ENCODE measurements around the gene FPR1.
"Not testable (repeated sequence)": the region's sequence is repeated elsewhere in the genome, so short reads cannot be mapped to it uniquely, and the experiment has no call there.

The FPR1 gene

GRCh38 chr19:51750400-51751094, 1.1 kb downstream of the FPR1 start:
- Histone ChIP-seq H3K4me1 (ENCODE audit: control insufficient read depth in 1 of 2, insufficient read depth in 2 of 2, low read length in 2 of 2) (no peaks in the 10 kb centered on the region), H3K27ac (ENCODE audit: low read length) (peak overlapping the region; percentile 60), H3K27me3 (ENCODE audit: low read depth, low read length) (no peaks in the 10 kb centered on the region), H3K9me3 (ENCODE audit: control insufficient read depth in 1 of 2, low read length in 2 of 2) (no peaks in the 10 kb centered on the region), H3K36me3 (ENCODE audit: control insufficient read depth in 1 of 2, insufficient read depth in 2 of 2, low read length in 2 of 2) (no peaks in the 10 kb centered on the region), H3K4me3 (ENCODE audit: low read depth in 1 of 2, low read length in 2 of 2) (peak overlapping the region; percentile 7 to 27)

- Histone ChIP-seq H3K9me3 (ENCODE audit: control insufficient read depth in 1 of 2, low read length in 2 of 2) (no peaks in the 10 kb centered on the region), H3K27me3 (ENCODE audit: low read depth, low read length) (no peaks in the 10 kb centered on the region), H3K27ac (ENCODE audit: low read length) (no peak overlapping the region), H3K4me1 (ENCODE audit: control insufficient read depth in 1 of 2, insufficient read depth in 2 of 2, low read length in 2 of 2) (no peaks in the 10 kb centered on the region), H3K36me3 (ENCODE audit: control insufficient read depth in 1 of 2, insufficient read depth in 2 of 2, low read length in 2 of 2) (no peaks in the 10 kb centered on the region), H3K4me3 (ENCODE audit: low read depth in 1 of 2, low read length in 2 of 2) (peak overlapping the region in 1 of 2 donors; percentile 22)
These were observed 1.7 kb downstream of the FPR1 start for GRCh38 chr19:51749979-51750378.

DNA sequence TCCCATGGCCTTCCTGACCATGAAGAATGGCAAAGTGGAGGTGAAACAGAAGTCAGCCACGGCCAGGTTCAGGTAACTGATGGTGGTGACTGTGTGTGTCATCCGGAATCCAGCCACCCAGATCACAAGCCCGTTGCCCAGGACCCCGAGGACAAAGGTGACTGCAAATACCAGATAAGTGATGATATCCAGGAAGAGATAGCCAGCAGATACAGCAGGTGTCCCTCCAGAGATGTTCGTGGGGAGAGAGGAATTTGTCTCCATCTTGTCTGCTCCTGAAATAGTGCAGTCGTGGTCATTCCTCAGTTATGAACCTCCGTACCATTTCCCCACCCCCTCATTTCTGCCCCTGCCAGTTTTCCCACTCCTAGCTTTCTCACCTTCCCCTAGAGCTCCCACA, 4.9 kb downstream of the FPR1 start:
- peaks cover 0 to 3% of the 10 kb centered on the region in 2 donors for H3K36me3 ChIP-seq (ENCODE audit: control insufficient read depth in 1 of 2, insufficient read depth in 2 of 2, low read length in 2 of 2)
- no peak overlapping the region for H3K27ac ChIP-seq (ENCODE audit: low read length)
- H3K4me3 ChIP-seq (ENCODE audit: low read depth in 1 of 2, low read length in 2 of 2) = no peak overlapping the region
- no peaks in the 10 kb centered on the region for H3K4me1 ChIP-seq (ENCODE audit: control insufficient read depth in 1 of 2, insufficient read depth in 2 of 2, low read length in 2 of 2)
- no peaks in the 10 kb centered on the region for H3K9me3 ChIP-seq (ENCODE audit: control insufficient read depth in 1 of 2, low read length in 2 of 2)
- no peaks in the 10 kb centered on the region for H3K27me3 ChIP-seq (ENCODE audit: low read depth, low read length)

- no peaks in the 10 kb centered on the region for H3K9me3 ChIP-seq (ENCODE audit: control insufficient read depth in 1 of 2, low read length in 2 of 2)
- no peaks in the 10 kb centered on the region for H3K27me3 ChIP-seq (ENCODE audit: low read depth, low read length)
- no peaks in the 10 kb centered on the region for H3K4me1 ChIP-seq (ENCODE audit: control insufficient read depth in 1 of 2, insufficient read depth in 2 of 2, low read length in 2 of 2)
- peaks cover 0 to 3% of the 10 kb centered on the region in 2 donors for H3K36me3 ChIP-seq (ENCODE audit: control insufficient read depth in 1 of 2, insufficient read depth in 2 of 2, low read length in 2 of 2)
- no peak overlapping the region for H3K27ac ChIP-seq (ENCODE audit: low read length)
- H3K4me3 ChIP-seq (ENCODE audit: low read depth in 1 of 2, low read length in 2 of 2) = no peak overlapping the region
These were observed 8.3 kb downstream of the FPR1 start for GRCh38 chr19:51743405-51743804.

DNA sequence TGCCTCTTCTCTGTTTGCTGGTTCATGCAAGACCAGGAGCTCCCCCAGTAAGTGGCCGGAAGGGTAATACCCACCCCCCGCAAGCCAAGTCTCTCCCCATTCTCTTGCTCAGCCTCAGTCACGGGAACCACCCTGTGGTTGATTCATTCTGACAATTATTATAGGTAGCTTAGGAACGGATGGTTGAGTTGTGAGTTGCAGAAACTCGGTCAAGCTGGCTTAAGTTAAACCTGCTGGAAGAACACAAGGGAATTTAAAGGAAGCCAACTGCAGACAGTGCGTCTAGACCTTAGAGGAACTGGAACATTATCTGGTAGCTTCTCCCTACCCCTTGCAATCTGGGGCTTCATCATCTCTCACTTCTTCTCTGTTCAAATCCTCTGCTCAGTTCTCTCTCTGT, 8.9 kb downstream of the FPR1 start:
- Histone ChIP-seq H3K4me1 (ENCODE audit: control insufficient read depth in 1 of 2, insufficient read depth in 2 of 2, low read length in 2 of 2) (no peaks in the 10 kb centered on the region), H3K4me3 (ENCODE audit: low read depth in 1 of 2, low read length in 2 of 2) (no peak overlapping the region), H3K36me3 (ENCODE audit: control insufficient read depth in 1 of 2, insufficient read depth in 2 of 2, low read length in 2 of 2) (peaks cover 0 to 3% of the 10 kb centered on the region in 2 donors), H3K27me3 (ENCODE audit: low read depth, low read length) (no peaks in the 10 kb centered on the region), H3K27ac (ENCODE audit: low read length) (no peak overlapping the region), H3K9me3 (ENCODE audit: control insufficient read depth in 1 of 2, low read length in 2 of 2) (no peaks in the 10 kb centered on the region)

DNA sequence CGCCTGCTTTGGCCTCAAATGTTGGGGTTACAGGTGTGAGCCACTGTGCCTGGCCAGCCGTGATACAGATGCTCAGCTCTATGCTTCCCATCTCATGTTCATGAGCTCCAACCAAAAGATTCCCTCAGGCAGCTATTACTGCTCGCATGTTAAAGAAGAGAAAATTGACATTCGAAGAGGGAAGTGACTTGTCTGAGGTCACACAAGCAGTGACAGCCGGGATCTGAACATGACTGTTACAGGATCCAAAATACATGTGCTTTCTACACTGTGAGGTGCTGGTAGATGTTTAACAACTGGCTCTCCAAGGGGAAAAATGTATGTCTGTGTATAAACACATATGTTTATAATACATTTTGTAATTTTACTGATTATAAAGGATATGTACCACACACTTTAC, 11.3 kb downstream of the FPR1 start:
- no peaks in the 10 kb centered on the region for H3K27me3 ChIP-seq (ENCODE audit: low read depth, low read length)

GRCh38 chr19:51739466-51740213, 12.0 kb downstream of the FPR1 start:
- H3K4me3 ChIP-seq (ENCODE audit: low read depth in 1 of 2, low read length in 2 of 2) = no peak overlapping the region

More for the DNA sequence above, 11.3 kb downstream of the FPR1 start:
- no peak overlapping the region for H3K4me3 ChIP-seq (ENCODE audit: low read depth in 1 of 2, low read length in 2 of 2)
- H3K36me3 ChIP-seq (ENCODE audit: control insufficient read depth in 1 of 2, insufficient read depth in 2 of 2, low read length in 2 of 2) = peaks cover 0 to 3% of the 10 kb centered on the region in 2 donors
- no peak overlapping the region for H3K27ac ChIP-seq (ENCODE audit: low read length)
- no peaks in the 10 kb centered on the region for H3K4me1 ChIP-seq (ENCODE audit: control insufficient read depth in 1 of 2, insufficient read depth in 2 of 2, low read length in 2 of 2)
- H3K9me3 ChIP-seq (ENCODE audit: control insufficient read depth in 1 of 2, low read length in 2 of 2) = no peaks in the 10 kb centered on the region

DNA sequence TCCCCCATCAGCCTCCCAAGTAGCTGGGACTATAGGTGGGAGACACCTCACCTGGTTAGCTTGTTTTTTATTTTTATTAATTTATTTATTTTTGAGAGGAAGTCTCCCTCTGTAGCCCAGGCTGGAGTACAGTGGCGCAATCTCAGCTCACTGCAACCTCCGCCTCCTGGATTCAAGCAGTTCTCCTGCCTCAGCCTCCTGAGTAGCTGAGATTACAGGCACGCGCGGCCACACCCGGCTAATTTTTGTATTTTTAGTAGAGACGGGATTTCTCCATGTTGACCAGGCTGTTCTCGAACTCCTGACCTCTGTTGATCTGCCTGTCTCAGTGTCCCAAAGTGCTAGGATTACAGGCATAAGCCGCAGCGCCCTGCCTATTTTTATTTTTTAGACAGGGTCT, 13.2 kb downstream of the FPR1 start:
- H3K4me3 ChIP-seq (ENCODE audit: low read depth in 1 of 2, low read length in 2 of 2); H3K27ac ChIP-seq (ENCODE audit: low read length); H3K27me3 ChIP-seq (ENCODE audit: low read depth, low read length); H3K9me3 ChIP-seq (ENCODE audit: control insufficient read depth in 1 of 2, low read length in 2 of 2); H3K4me1 ChIP-seq (ENCODE audit: control insufficient read depth in 1 of 2, insufficient read depth in 2 of 2, low read length in 2 of 2); H3K36me3 ChIP-seq (ENCODE audit: control insufficient read depth in 1 of 2, insufficient read depth in 2 of 2, low read length in 2 of 2): not testable (repeated sequence)

More at GRCh38 chr19:51739466-51740213, 12.0 kb downstream of the FPR1 start:
- no peaks in the 10 kb centered on the region for H3K27me3 ChIP-seq (ENCODE audit: low read depth, low read length)
- no peak overlapping the region for H3K27ac ChIP-seq (ENCODE audit: low read length)
- no peaks in the 10 kb centered on the region for H3K9me3 ChIP-seq (ENCODE audit: control insufficient read depth in 1 of 2, low read length in 2 of 2)
- no peaks in the 10 kb centered on the region for H3K4me1 ChIP-seq (ENCODE audit: control insufficient read depth in 1 of 2, insufficient read depth in 2 of 2, low read length in 2 of 2)
- H3K36me3 ChIP-seq (ENCODE audit: control insufficient read depth in 1 of 2, insufficient read depth in 2 of 2, low read length in 2 of 2) = peaks cover 0 to 3% of the 10 kb centered on the region in 2 donors

- Histone ChIP-seq H3K4me3 (ENCODE audit: low read depth in 1 of 2, low read length in 2 of 2) (no peak overlapping the region), H3K4me1 (ENCODE audit: control insufficient read depth in 1 of 2, insufficient read depth in 2 of 2, low read length in 2 of 2) (no peaks in the 10 kb centered on the region), H3K36me3 (ENCODE audit: control insufficient read depth in 1 of 2, insufficient read depth in 2 of 2, low read length in 2 of 2) (no peaks in the 10 kb centered on the region), H3K27me3 (ENCODE audit: low read depth, low read length) (no peaks in the 10 kb centered on the region), H3K27ac (ENCODE audit: low read length) (no peak overlapping the region), H3K9me3 (ENCODE audit: control insufficient read depth in 1 of 2, low read length in 2 of 2) (no peaks in the 10 kb centered on the region)
These were observed 13.8 kb downstream of the FPR1 start for GRCh38 chr19:51737924-51738323.

DNA sequence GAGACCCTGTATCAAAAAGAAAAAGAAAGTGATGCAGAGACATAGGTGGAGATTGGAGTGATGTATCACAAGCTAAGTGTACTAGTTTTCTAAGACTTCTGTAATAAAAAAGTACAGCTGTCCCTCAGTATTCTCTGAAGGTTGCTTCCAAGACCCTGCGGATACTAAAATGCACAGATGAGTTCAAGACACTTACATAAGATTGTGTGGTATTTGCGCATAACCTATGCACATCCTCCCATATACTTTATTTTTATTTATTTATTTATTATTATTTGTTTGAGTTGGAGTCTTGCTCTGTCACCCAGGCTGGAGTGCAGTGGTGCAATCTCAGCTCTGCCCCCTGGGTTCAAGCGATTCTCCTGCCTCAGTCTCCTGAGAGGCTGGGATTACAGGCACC, 14.3 kb downstream of the FPR1 start:
- no peak overlapping the region for H3K27ac ChIP-seq (ENCODE audit: low read length)

GRCh38 chr19:51735759-51736449, 15.8 kb downstream of the FPR1 start:
- H3K27me3 ChIP-seq (ENCODE audit: low read depth, low read length) = no peaks in the 10 kb centered on the region
- H3K36me3 ChIP-seq (ENCODE audit: control insufficient read depth in 1 of 2, insufficient read depth in 2 of 2, low read length in 2 of 2) = no peaks in the 10 kb centered on the region
- no peak overlapping the region for H3K27ac ChIP-seq (ENCODE audit: low read length)
- H3K9me3 ChIP-seq (ENCODE audit: control insufficient read depth in 1 of 2, low read length in 2 of 2) = peaks cover 0 to 2% of the 10 kb centered on the region in 2 donors
- no peaks in the 10 kb centered on the region for H3K4me1 ChIP-seq (ENCODE audit: control insufficient read depth in 1 of 2, insufficient read depth in 2 of 2, low read length in 2 of 2)
- no peak overlapping the region for H3K4me3 ChIP-seq (ENCODE audit: low read depth in 1 of 2, low read length in 2 of 2)

More for the DNA sequence above, 14.3 kb downstream of the FPR1 start:
- no peak overlapping the region for H3K4me3 ChIP-seq (ENCODE audit: low read depth in 1 of 2, low read length in 2 of 2)
- no peaks in the 10 kb centered on the region for H3K4me1 ChIP-seq (ENCODE audit: control insufficient read depth in 1 of 2, insufficient read depth in 2 of 2, low read length in 2 of 2)
- H3K36me3 ChIP-seq (ENCODE audit: control insufficient read depth in 1 of 2, insufficient read depth in 2 of 2, low read length in 2 of 2) = no peaks in the 10 kb centered on the region
- no peaks in the 10 kb centered on the region for H3K27me3 ChIP-seq (ENCODE audit: low read depth, low read length)
- no peaks in the 10 kb centered on the region for H3K9me3 ChIP-seq (ENCODE audit: control insufficient read depth in 1 of 2, low read length in 2 of 2)
